HG03280 (cell line): ENCODE measurements around the gene OTUD5.
"Not testable (repeated sequence)": the region's sequence is repeated elsewhere in the genome, so short reads cannot be mapped to it uniquely, and the experiment has no call there.

Experiments
- ATAC-seq: cut with Tn5 transposase; IDR thresholded peaks from one replicate; pipeline ENCODE4 v1.9.1; 2021; ENCODE audit warnings: mild to moderate bottlenecking, moderate library complexity; ENCODE audit not compliant: unreplicated experiment

OTUD5 gene, protein sequence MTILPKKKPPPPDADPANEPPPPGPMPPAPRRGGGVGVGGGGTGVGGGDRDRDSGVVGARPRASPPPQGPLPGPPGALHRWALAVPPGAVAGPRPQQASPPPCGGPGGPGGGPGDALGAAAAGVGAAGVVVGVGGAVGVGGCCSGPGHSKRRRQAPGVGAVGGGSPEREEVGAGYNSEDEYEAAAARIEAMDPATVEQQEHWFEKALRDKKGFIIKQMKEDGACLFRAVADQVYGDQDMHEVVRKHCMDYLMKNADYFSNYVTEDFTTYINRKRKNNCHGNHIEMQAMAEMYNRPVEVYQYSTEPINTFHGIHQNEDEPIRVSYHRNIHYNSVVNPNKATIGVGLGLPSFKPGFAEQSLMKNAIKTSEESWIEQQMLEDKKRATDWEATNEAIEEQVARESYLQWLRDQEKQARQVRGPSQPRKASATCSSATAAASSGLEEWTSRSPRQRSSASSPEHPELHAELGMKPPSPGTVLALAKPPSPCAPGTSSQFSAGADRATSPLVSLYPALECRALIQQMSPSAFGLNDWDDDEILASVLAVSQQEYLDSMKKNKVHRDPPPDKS

GRCh38 chrX:48957477-48957826 lies at the start of gene OTUD5:
OTUD5 (minus strand) TSS chrX:48957607; CDS start chrX:48957570, 37 bp downstream.
- peak; percentile 34 for ATAC-seq

- ATAC-seq = no peak
Measured at GRCh38 chrX:49003696-49004095, 46.3 kb upstream of the OTUD5 start.

DNA sequence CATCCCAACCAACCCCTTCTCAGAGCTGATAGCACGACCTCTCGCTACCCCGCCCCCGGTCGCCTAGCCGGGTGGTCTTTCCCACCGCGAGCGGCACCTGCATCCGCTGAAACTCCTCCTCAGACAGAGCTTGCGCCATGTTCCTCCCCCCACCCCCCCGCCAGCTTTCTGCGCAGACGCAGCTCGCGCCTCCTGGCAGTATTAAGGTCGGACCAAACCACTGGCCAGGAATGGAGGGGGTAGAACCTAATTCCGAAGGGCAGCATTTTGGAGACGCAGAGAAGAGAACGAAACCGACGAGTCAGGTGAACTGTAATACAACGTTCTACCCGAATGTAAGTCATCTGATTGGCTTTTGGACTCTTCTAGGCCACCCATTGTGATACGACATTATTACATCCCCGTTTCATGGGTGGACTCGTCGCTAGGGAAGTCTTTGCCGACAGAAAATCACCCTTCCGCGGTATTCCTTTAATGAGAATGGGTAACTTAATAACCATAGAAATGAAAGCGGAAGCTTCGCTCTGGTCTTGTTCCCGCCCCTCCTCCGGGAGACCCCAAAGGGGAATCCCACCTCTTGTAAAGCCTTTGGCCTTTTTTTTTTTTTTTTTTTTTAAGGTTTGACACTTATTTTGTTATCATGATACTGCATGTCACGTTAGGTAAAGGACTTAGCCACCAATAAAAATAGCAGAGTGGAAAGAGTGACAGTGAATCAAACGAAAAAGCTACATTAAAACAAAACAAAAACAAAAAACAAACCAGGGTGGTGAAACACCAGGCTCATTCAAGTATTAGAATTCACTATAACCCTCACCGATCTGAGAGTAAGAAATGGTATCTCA lies 44.9 kb upstream of the OTUD5 start, which contains the start of gene GRIPAP1:
TSS of gene GRIPAP1 (minus strand) at position 174 of the 845 bp plus-strand sequence. CDS start at position 139, 35 bp downstream.
- ATAC-seq = peak; percentile 86

DNA sequence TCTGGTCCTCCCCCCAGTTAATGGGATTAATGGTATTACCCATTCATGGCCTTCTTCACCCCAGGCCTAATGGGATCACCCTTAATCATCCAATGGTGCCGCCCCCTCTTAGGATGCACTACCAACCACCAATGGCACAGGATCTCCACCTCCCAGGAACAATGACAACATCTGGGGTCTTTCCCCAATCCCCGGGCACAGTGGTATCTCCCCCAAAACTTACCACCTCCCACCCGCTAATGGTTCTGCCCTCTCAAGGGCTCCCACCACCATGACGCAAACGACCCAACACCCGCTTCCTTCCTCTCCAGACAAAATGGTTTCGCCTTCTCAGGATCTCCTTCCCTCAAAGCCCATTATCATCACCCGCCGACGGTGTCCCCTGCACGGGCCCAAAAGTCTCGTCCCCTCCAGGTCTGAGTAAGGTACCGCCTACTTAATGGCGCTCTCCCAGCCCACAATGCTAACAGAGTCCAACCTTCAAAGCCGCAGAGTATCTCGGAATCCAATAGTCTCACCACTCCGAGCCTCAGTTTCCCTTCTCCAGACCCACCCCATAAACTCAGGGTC lies 44.2 kb upstream of the OTUD5 start:
- ATAC-seq = peak; percentile 24

GRCh38 chrX:49000636-49001035 lies 43.2 kb upstream of the OTUD5 start:
- no peak for ATAC-seq

- ATAC-seq = no peak
Measured at GRCh38 chrX:48999030-48999429, 41.6 kb upstream of the OTUD5 start.

- no peak for ATAC-seq
Measured at GRCh38 chrX:48998391-48998790, 41.0 kb upstream of the OTUD5 start.

- ATAC-seq = no peak
Measured at GRCh38 chrX:48997865-48998264, 40.5 kb upstream of the OTUD5 start.

GRCh38 chrX:48997455-48997854 lies 40.0 kb upstream of the OTUD5 start:
- ATAC-seq = no peak

GRCh38 chrX:48996969-48997368 lies 39.6 kb upstream of the OTUD5 start:
- ATAC-seq = no peak

DNA sequence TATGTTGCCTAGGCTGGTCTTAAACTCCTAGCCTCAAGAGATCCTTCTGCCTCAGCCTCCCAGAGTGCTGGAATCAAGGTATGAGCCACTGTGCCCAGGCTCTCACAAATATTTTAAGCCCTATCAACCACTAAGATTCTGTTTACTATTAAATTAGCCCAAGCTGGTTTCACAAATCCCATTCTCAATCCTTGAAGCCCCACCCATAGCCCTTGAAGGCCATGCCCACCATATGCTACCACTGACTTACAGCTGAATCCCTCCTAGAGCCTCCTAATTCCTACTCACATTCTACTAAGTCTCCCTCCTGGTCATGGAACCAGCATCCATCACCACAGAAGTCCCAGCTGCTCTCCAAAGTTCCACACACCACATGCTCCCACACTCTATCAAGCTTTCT lies 34.9 kb upstream of the OTUD5 start:
- no peak for ATAC-seq

GRCh38 chrX:48989483-48989882 lies 32.1 kb upstream of the OTUD5 start:
- no peak for ATAC-seq

GRCh38 chrX:48983896-48984295 lies 26.5 kb upstream of the OTUD5 start:
- ATAC-seq = no peak

- ATAC-seq = no peak
Measured at GRCh38 chrX:48983081-48983480, 25.7 kb upstream of the OTUD5 start.

DNA sequence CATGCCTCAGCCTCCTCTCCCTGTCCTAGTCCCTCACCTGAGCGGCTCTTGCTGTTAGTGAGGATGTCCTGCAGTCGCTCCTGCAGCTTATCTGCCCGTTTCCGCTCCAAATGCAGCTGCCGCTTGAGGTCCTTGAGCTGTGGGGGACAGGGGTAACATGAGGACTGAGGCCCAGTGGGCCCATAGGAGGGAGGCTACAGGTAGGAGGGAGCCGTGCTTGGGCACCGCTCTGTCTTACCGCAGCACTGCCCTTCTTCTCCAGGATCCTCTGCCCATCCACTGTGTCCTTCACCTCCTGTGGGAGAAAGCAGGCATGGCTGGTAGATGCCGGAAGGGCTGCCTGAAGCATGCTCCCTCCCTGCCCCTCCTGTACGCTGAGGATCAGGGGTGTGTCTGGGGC lies 23.8 kb upstream of the OTUD5 start:
- no peak for ATAC-seq

DNA sequence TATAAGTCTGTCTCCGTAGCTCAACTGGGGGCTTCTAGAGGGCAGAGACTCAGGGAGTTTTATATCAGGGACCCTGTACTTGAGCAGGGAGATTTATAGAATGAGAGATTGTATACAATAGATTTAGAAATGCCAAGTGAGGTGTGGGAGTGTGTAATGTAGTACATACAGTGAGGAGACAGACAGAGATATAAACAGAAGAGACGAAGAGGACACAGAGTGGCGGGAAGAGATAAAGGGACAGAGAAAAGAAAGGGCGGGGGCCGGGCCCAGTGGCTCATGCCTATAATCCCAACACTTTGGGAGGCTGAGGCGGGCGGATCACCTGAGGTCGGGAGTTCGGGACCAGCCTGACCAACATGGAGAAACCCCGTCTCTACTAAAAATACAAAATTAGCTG lies 22.9 kb upstream of the OTUD5 start:
- not testable (repeated sequence) for ATAC-seq

GRCh38 chrX:48978226-48978625 lies 20.8 kb upstream of the OTUD5 start:
- no peak for ATAC-seq

DNA sequence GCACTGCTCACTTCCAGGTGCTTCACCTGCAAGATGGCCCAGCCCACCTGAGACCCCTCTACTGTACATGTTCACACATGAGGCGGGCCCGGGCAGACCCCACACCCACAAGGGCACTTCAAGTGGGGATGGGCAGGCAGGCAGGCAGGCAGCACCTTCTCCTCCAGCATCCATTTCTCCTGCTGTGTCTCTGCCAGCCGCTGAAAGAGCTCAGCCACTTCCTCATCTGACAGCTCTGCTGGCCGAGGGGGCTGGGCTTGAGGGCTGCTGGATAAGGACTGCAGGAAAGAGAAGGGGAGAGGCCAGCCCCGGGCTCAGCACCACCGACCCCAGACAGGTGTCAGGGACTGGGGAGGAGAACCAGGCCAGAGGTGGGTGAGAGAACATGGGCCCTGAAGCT lies 18.7 kb upstream of the OTUD5 start:
- no peak for ATAC-seq

DNA sequence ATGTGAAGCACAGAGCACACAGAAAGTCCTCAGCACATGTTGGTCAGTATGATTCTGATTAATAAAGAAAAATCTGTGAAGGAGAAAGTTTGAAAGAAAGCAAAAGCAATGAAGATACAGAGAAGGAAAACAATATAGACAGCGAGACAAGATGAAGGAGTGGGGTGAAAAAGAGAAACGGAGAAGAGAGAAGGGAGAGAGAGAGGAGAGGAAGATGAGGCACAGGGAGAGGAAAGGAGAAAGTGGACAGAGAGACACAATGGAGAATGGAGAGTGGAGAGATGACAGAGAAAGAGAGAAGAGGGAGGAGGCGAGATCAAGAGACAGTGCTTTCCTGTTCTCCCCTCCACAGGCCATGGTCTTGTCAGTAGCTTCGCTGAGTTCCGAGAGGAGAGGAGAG lies 18.1 kb upstream of the OTUD5 start:
- ATAC-seq = no peak

- ATAC-seq = no peak
Measured at GRCh38 chrX:48975041-48975440, 17.6 kb upstream of the OTUD5 start.

DNA sequence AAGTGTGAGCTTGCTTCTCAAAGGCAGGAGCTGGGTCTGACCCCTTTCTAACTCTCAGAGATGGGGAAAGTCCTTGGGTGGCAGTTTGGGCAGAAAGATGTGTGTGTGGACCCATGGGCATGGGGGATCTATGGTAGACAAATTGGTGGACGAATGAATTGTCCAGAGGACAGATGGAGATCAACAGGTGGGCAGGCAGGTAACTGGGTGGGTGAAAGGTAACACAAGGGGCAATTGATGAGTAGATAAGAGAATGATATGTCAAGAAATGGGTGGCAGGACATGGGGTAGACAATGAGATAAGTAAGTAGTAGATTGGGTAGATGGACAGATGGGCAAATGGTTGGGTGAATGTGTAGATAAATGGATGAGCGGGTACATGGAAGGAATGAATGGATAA lies 17.2 kb upstream of the OTUD5 start:
- ATAC-seq = no peak
